DMS53 treated with DMSO at 0.1 percent for 48 hours (cell line): ENCODE measurements around the gene TFDP1.
"Not testable (repeated sequence)": the region's sequence is repeated elsewhere in the genome, so short reads cannot be mapped to it uniquely, and the experiment has no call there.

Experiments
- DNase-seq: peaks from one replicate; lab custom pipeline; 2025; ENCODE audit not compliant: unreplicated experiment; lab: John Stamatoyannopoulos, UW

TFDP1 gene

GRCh38 chr13:113613789-113614379 lies 29.3 kb downstream of the TFDP1 start:
- no peak for DNase-seq

GRCh38 chr13:113616281-113616906 lies 31.8 kb downstream of the TFDP1 start:
- DNase-seq: no peak

- peak; percentile 54 for DNase-seq
These were observed 32.6 kb downstream of the TFDP1 start for GRCh38 chr13:113616991-113617749.

- DNase-seq: no peak
These were observed 33.4 kb downstream of the TFDP1 start for GRCh38 chr13:113617961-113618360.

- no peak for DNase-seq
These were observed 33.9 kb downstream of the TFDP1 start for GRCh38 chr13:113618455-113618854.

GRCh38 chr13:113620036-113620796 lies 35.7 kb downstream of the TFDP1 start:
- DNase-seq: no peak

GRCh38 chr13:113621046-113621445 lies 36.5 kb downstream of the TFDP1 start:
- no peak for DNase-seq

- not testable (repeated sequence) for DNase-seq
These were observed 36.9 kb downstream of the TFDP1 start for GRCh38 chr13:113621498-113621897.

GRCh38 chr13:113621986-113622550 lies 37.5 kb downstream of the TFDP1 start:
- not testable (repeated sequence) for DNase-seq

- no peak for DNase-seq
These were observed 38.4 kb downstream of the TFDP1 start for GRCh38 chr13:113622791-113623490.

GRCh38 chr13:113623491-113624234 lies 39.1 kb downstream of the TFDP1 start:
- DNase-seq: no peak

- DNase-seq: no peak
These were observed 39.7 kb downstream of the TFDP1 start for GRCh38 chr13:113624235-113624587.

GRCh38 chr13:113624640-113625304 lies 40.2 kb downstream of the TFDP1 start:
- not testable (repeated sequence) for DNase-seq

- no peak for DNase-seq
These were observed 41.6 kb downstream of the TFDP1 start for GRCh38 chr13:113625965-113626721.

GRCh38 chr13:113627136-113627535 lies 42.6 kb downstream of the TFDP1 start:
- DNase-seq: no peak

- DNase-seq: no peak
These were observed 44.0 kb downstream of the TFDP1 start for GRCh38 chr13:113628291-113629270.

- no peak for DNase-seq
These were observed 45.3 kb downstream of the TFDP1 start for GRCh38 chr13:113629866-113630265.
